A673 (cell line): Measurements from ENCODE around the gene SEC22C. TPM values are rescaled to one million over a fixed set of nuclear protein-coding genes. Genes with fewer than 3 reads are reported as not detected.

Experiments
- BruUV-seq: library from RNA; stranded (reverse); fragments of 400-500 nt; replicated peaks from 2 replicates; lab custom pipeline; 2021; lab: Mats Ljungman, UMichigan
- CTCF ChIA-PET: fragments of 300-600 bp; sonication (Branson Sonifier 250); formaldehyde crosslinking; loops from one replicate; lab custom pipeline; 2022; ENCODE audit warnings: antibody characterized with exemption; lab: Charles Lee
- POLR2A ChIA-PET: fragments of 300-600 bp; sonication (Branson Sonifier 250); formaldehyde crosslinking; loops from one replicate; lab custom pipeline; 2022; ENCODE audit warnings: antibody characterized with exemption; ENCODE audit not compliant: low non-redundant PET; lab: Charles Lee
- DNase-seq: peaks from one replicate; pipeline ENCODE4 v3.0.0-alpha.2; 2015; ENCODE audit warnings: low spot score
- H3K27ac ChIP-seq: fragments of 200-600 bp; sonication (generic); 2 replicates; pipeline ENCODE4 v1.5.1; 2016; ENCODE audit warnings: mixed run types, low read depth, mild to moderate bottlenecking, mixed read lengths, antibody characterized with exemption, low read length; ENCODE audit not compliant: poor library complexity, severe bottlenecking
- H3K27me3 ChIP-seq: fragments of 200-600 bp; sonication (generic); replicated peaks from 2 replicates; pipeline ENCODE4 v1.6.1; 2017; ENCODE audit warnings: mixed run types, low read depth, mild to moderate bottlenecking, mixed read lengths, antibody characterized with exemption, low read length; ENCODE audit not compliant: insufficient read depth, poor library complexity
- H3K36me3 ChIP-seq: fragments of 200-600 bp; sonication (generic); 2 replicates; pipeline ENCODE4 v1.6.1; 2016; ENCODE audit warnings: mixed run types, mild to moderate bottlenecking, mixed read lengths, antibody characterized with exemption, low read length; ENCODE audit not compliant: insufficient read depth, poor library complexity, severe bottlenecking
- H3K4me1 ChIP-seq: fragments of 200-600 bp; sonication (generic); 2 replicates; pipeline ENCODE4 v1.6.1; 2017; ENCODE audit warnings: mixed run types, mild to moderate bottlenecking, mixed read lengths, antibody characterized with exemption, low read length; ENCODE audit not compliant: insufficient read depth, poor library complexity, severe bottlenecking
- H3K4me3 ChIP-seq: fragments of 200-600 bp; sonication (generic); 2 replicates; pipeline ENCODE4 v1.5.1; 2016; ENCODE audit warnings: low read depth, mixed run types, mild to moderate bottlenecking, mixed read lengths, low read length; ENCODE audit not compliant: poor library complexity, severe bottlenecking
- H3K9me3 ChIP-seq: fragments of 200-600 bp; sonication (generic); 2 replicates; pipeline ENCODE4 v1.6.1; 2016; ENCODE audit warnings: mixed run types, low read depth, mild to moderate bottlenecking, mixed read lengths, antibody characterized with exemption, low read length; ENCODE audit not compliant: poor library complexity, severe bottlenecking
- CTCF ChIP-seq: fragments of 300-800, 200-600 bp; sonication (generic); conservative IDR thresholded peaks from 2 replicates; pipeline ENCODE4 v1.5.1; 2017; ENCODE audit warnings: low read depth, mild to moderate bottlenecking, antibody characterized with exemption, low read length, moderate library complexity, mixed read lengths
- EZH2 ChIP-seq: fragments of 200-600 bp; sonication (generic); IDR thresholded peaks from 2 replicates; pipeline ENCODE4 v1.6.1; 2017; ENCODE audit warnings: borderline replicate concordance, low read depth, mild to moderate bottlenecking, mixed read lengths, antibody characterized with exemption, low read length; ENCODE audit not compliant: poor library complexity, severe bottlenecking
- intact Hi-C: fragments of 100-400 bp; cut with micrococcal nuclease; formaldehyde crosslinking; loops from one replicate; pipeline ENCODE4 v1.10.0; 2022; ENCODE audit not compliant: unreplicated experiment
- total RNA-seq: library from RNA; stranded (reverse); gene quantifications from 2 replicates; pipeline ENCODE4 v1.2.3, GENCODE V29; 2021

SEC22C gene
- total RNA-seq, 1 experiment from 2014 or later, result 28.9 TPM

- no peaks in the 10 kb centered on the region for H3K4me1 ChIP-seq
- no peak for TF ChIP-seq CTCF
- no peak overlapping the region for H3K4me3 ChIP-seq
- H3K27ac ChIP-seq, result no peak overlapping the region
- H3K27me3 ChIP-seq, result no peaks in the 10 kb centered on the region
- BruUV-seq, result no TSS peak
- no peaks in the 10 kb centered on the region for H3K36me3 ChIP-seq
- no peaks in the 10 kb centered on the region for H3K9me3 ChIP-seq
- intact Hi-C loops, result loop anchor here (10.0 kb wide), 1 partner anchor 85 kb away; no protein-coding TSS in a partner anchor
- POLR2A ChIA-PET, result no interaction called here
- CTCF ChIA-PET, result no interaction called here
- DNase-seq, result no peak
Observed at GRCh38 chr3:42530073-42530472, 51.7 kb downstream of the SEC22C start.

GRCh38 chr3:42529468-42529867 is 52.3 kb downstream of the SEC22C start:
- DNase-seq, result no peak
- ChIA-PET CTCF (no interaction called here), POLR2A (no interaction called here)
- TF ChIP-seq EZH2, result no peak
- no peak for TF ChIP-seq CTCF
- Histone ChIP-seq H3K4me1 (no peaks in the 10 kb centered on the region), H3K36me3 (no peaks in the 10 kb centered on the region), H3K4me3 (no peak overlapping the region), H3K9me3 (no peaks in the 10 kb centered on the region), H3K27ac (no peak overlapping the region), H3K27me3 (no peaks in the 10 kb centered on the region)
- intact Hi-C loops, result no loop called here
- no TSS peak for BruUV-seq

GRCh38 chr3:42527368-42527917 is 54.3 kb downstream of the SEC22C start:
- no peak for TF ChIP-seq CTCF
- TF ChIP-seq EZH2, result no peak
- no TSS peak for BruUV-seq
- Histone ChIP-seq H3K27me3 (no peaks in the 10 kb centered on the region), H3K36me3 (no peaks in the 10 kb centered on the region), H3K4me1 (no peaks in the 10 kb centered on the region), H3K4me3 (no peak overlapping the region), H3K27ac (no peak overlapping the region), H3K9me3 (no peaks in the 10 kb centered on the region)
- CTCF ChIA-PET, result no interaction called here
- intact Hi-C loops, result no loop called here
- DNase-seq, result no peak
- POLR2A ChIA-PET, result no interaction called here
